ENCODE results near the gene IFT172. TPM values are rescaled to one million over a fixed set of nuclear protein-coding genes. Genes with fewer than 3 reads are reported as not detected.

The IFT172 gene
- total and polyA plus RNA-seq, 2 donors from 2014 or later, result 25.9 to 40.3 TPM

- Histone ChIP-seq H3K4me3 (ENCODE audit: low read length in 3 of 3) (peak overlapping the region; percentile 85 to 96 (median 85)), H3K36me3 (ENCODE audit: control insufficient read depth in 2 of 3, insufficient read depth in 3 of 3, low read length in 3 of 3) (peaks cover 0 to 10% (median 2%) of the 10 kb centered on the region in 3 donors), H3K9me3 (ENCODE audit: control insufficient read depth in 2 of 3, insufficient read depth in 1 of 3, low read length in 3 of 3) (no peaks in the 10 kb centered on the region), H3K4me1 (ENCODE audit: control insufficient read depth in 2 of 3, insufficient read depth in 2 of 3, low read depth in 1 of 3, low read length in 3 of 3) (peaks cover 2 to 4% (median 3%) of the 10 kb centered on the region in 3 donors), H3K9ac (ENCODE audit: low read length in 3 of 3) (peak overlapping the region; percentile 8 to 93 (median 70)), H3K27ac (ENCODE audit: low read depth in 2 of 2, low read length in 2 of 2) (peak overlapping the region in 1 of 2 donors; percentile 12), H3K27me3 (ENCODE audit: control insufficient read depth, insufficient read depth, low read length) (no peaks in the 10 kb centered on the region)
- intact Hi-C loops (cut with DNase I), result no loop called here
- TF ChIP-seq, protein P1, sequence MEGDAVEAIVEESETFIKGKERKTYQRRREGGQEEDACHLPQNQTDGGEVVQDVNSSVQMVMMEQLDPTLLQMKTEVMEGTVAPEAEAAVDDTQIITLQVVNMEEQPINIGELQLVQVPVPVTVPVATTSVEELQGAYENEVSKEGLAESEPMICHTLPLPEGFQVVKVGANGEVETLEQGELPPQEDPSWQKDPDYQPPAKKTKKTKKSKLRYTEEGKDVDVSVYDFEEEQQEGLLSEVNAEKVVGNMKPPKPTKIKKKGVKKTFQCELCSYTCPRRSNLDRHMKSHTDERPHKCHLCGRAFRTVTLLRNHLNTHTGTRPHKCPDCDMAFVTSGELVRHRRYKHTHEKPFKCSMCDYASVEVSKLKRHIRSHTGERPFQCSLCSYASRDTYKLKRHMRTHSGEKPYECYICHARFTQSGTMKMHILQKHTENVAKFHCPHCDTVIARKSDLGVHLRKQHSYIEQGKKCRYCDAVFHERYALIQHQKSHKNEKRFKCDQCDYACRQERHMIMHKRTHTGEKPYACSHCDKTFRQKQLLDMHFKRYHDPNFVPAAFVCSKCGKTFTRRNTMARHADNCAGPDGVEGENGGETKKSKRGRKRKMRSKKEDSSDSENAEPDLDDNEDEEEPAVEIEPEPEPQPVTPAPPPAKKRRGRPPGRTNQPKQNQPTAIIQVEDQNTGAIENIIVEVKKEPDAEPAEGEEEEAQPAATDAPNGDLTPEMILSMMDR (IDR thresholded peaks at IDR 0.05; ENCODE audit: borderline replicate concordance, extremely low read depth, insufficient read depth), result no peak
- FAIRE-seq, result no peak
- DNase-seq, result peak in 4 of 5 donors; percentile 15 to 65 (median 44)
Measured at GRCh38 chr2:27489118-27489497, 435 bp downstream of the IFT172 start.

- DNase-seq (peak in 2 of 5 donors; percentile 27 to 34), FAIRE-seq (no peak)
- peaks cover 2 to 4% (median 3%) of the 10 kb centered on the region in 3 donors for H3K4me1 ChIP-seq (ENCODE audit: control insufficient read depth in 2 of 3, insufficient read depth in 2 of 3, low read depth in 1 of 3, low read length in 3 of 3)
- TF ChIP-seq, protein P1 (IDR thresholded peaks at IDR 0.05; ENCODE audit: borderline replicate concordance, extremely low read depth, insufficient read depth), result no peak
- no peak overlapping the region for H3K27ac ChIP-seq (ENCODE audit: low read depth in 2 of 2, low read length in 2 of 2)
- no peak overlapping the region for H3K4me3 ChIP-seq (ENCODE audit: low read length in 3 of 3)
- H3K9ac ChIP-seq (ENCODE audit: low read length in 3 of 3), result no peak overlapping the region
- H3K27me3 ChIP-seq (ENCODE audit: control insufficient read depth, insufficient read depth, low read length), result no peaks in the 10 kb centered on the region
- intact Hi-C loops (cut with DNase I), result no loop called here
- peaks cover 9 to 30% (median 9%) of the 10 kb centered on the region in 3 donors for H3K36me3 ChIP-seq (ENCODE audit: control insufficient read depth in 2 of 3, insufficient read depth in 3 of 3, low read length in 3 of 3)
- H3K9me3 ChIP-seq (ENCODE audit: control insufficient read depth in 2 of 3, insufficient read depth in 1 of 3, low read length in 3 of 3), result no peaks in the 10 kb centered on the region
Measured at GRCh38 chr2:27485496-27485895, 4.0 kb downstream of the IFT172 start.

- no peak overlapping the region for H3K4me3 ChIP-seq (ENCODE audit: low read length in 3 of 3)
- DNase-seq, result no peak
Measured at GRCh38 chr2:27471961-27472360, 17.6 kb downstream of the IFT172 start.

More at GRCh38 chr2:27471961-27472360, 17.6 kb downstream of the IFT172 start:
- intact Hi-C loops (cut with DNase I), result no loop called here
- H3K4me1 ChIP-seq (ENCODE audit: control insufficient read depth in 2 of 3, insufficient read depth in 2 of 3, low read depth in 1 of 3, low read length in 3 of 3), result no peaks in the 10 kb centered on the region
- H3K9me3 ChIP-seq (ENCODE audit: control insufficient read depth in 2 of 3, insufficient read depth in 1 of 3, low read length in 3 of 3), result no peaks in the 10 kb centered on the region
- peaks cover 7 to 15% (median 13%) of the 10 kb centered on the region in 3 donors for H3K36me3 ChIP-seq (ENCODE audit: control insufficient read depth in 2 of 3, insufficient read depth in 3 of 3, low read length in 3 of 3)
- no peak overlapping the region for H3K27ac ChIP-seq (ENCODE audit: low read depth in 2 of 2, low read length in 2 of 2)
- no peaks in the 10 kb centered on the region for H3K27me3 ChIP-seq (ENCODE audit: control insufficient read depth, insufficient read depth, low read length)
- TF ChIP-seq, protein P1 (IDR thresholded peaks at IDR 0.05; ENCODE audit: borderline replicate concordance, extremely low read depth, insufficient read depth), result no peak
- no peak for FAIRE-seq
- no peak overlapping the region for H3K9ac ChIP-seq (ENCODE audit: low read length in 3 of 3)

All from kidney (tissue), 14 donors.